ENCODE measurements around the gene HCCS.
"Not testable (repeated sequence)": the region's sequence is repeated elsewhere in the genome, so short reads cannot be mapped to it uniquely, and the experiment has no call there.

Gene HCCS

GRCh38 chrX:11113731-11114130, 2.6 kb downstream of the HCCS start:
- no peak for ATAC-seq
- TF ChIP-seq SNAI2 (CRISPR knock-in tag; IDR thresholded peaks at IDR 0.05) (no peak), RARB (CRISPR knock-in tag; IDR thresholded peaks at IDR 0.05) (no peak), ZC3H10 (CRISPR knock-in tag; IDR thresholded peaks at IDR 0.05) (no peak), CREB5 (CRISPR knock-in tag; IDR thresholded peaks at IDR 0.05; ENCODE audit: low read depth) (no peak), BACH2 (CRISPR knock-in tag; IDR thresholded peaks at IDR 0.05; ENCODE audit: borderline replicate concordance) (no peak), ZNF565 (CRISPR knock-in tag; conservative IDR thresholded peaks at IDR 0.05; ENCODE audit: low read depth) (no peak), ZNF8 (CRISPR knock-in tag; IDR thresholded peaks at IDR 0.05) (no peak), OSR1 (CRISPR knock-in tag; IDR thresholded peaks at IDR 0.05) (no peak), TOX (CRISPR knock-in tag; IDR thresholded peaks at IDR 0.05; ENCODE audit: borderline replicate concordance) (no peak), GLIS3 (CRISPR knock-in tag; IDR thresholded peaks at IDR 0.05) (no peak)

- no peak for ATAC-seq
- no peak for TF ChIP-seq CSDC2 (CRISPR knock-in tag; IDR thresholded peaks at IDR 0.05)
- no peak for TF ChIP-seq PPARA (CRISPR knock-in tag; IDR thresholded peaks at IDR 0.05; ENCODE audit: borderline replicate concordance)
- no peak for TF ChIP-seq ZC3H10 (CRISPR knock-in tag; IDR thresholded peaks at IDR 0.05)
- no peak for TF ChIP-seq ZNF70 (CRISPR knock-in tag; IDR thresholded peaks at IDR 0.05)
- TF ChIP-seq BACH2 (CRISPR knock-in tag; IDR thresholded peaks at IDR 0.05; ENCODE audit: borderline replicate concordance), result no peak
- TF ChIP-seq CSRNP3 (CRISPR knock-in tag; IDR thresholded peaks at IDR 0.05), result no peak
- no peak for TF ChIP-seq ZNF8 (CRISPR knock-in tag; IDR thresholded peaks at IDR 0.05)
- TF ChIP-seq ESRRG (CRISPR knock-in tag; IDR thresholded peaks at IDR 0.05), result no peak
- TF ChIP-seq ZFP30 (CRISPR knock-in tag; IDR thresholded peaks at IDR 0.05), result no peak
- TF ChIP-seq POU6F1 (CRISPR knock-in tag; IDR thresholded peaks at IDR 0.05; ENCODE audit: borderline replicate concordance, low read depth), result no peak
- no peak for TF ChIP-seq CREB5 (CRISPR knock-in tag; IDR thresholded peaks at IDR 0.05; ENCODE audit: low read depth)
- TF ChIP-seq ISL1 (CRISPR knock-in tag; IDR thresholded peaks at IDR 0.05), result no peak
Measured at GRCh38 chrX:11117745-11118144, 6.6 kb downstream of the HCCS start.

- TF ChIP-seq RARB (CRISPR knock-in tag; IDR thresholded peaks at IDR 0.05) (no peak), PPARA (CRISPR knock-in tag; IDR thresholded peaks at IDR 0.05; ENCODE audit: borderline replicate concordance) (no peak), ZFP30 (CRISPR knock-in tag; IDR thresholded peaks at IDR 0.05) (no peak), TCF4 (CRISPR knock-in tag; IDR thresholded peaks at IDR 0.05; ENCODE audit: borderline replicate concordance) (no peak), OSR1 (CRISPR knock-in tag; IDR thresholded peaks at IDR 0.05) (no peak), CSDC2 (CRISPR knock-in tag; IDR thresholded peaks at IDR 0.05) (no peak), ZNF70 (CRISPR knock-in tag; IDR thresholded peaks at IDR 0.05) (no peak)
- ATAC-seq, result no peak
Measured at GRCh38 chrX:11119313-11119943, 8.3 kb downstream of the HCCS start.

GRCh38 chrX:11123087-11123486, 12.0 kb downstream of the HCCS start:
- TF ChIP-seq ZNF8 (CRISPR knock-in tag; IDR thresholded peaks at IDR 0.05), result peak; percentile 71
- ATAC-seq, result not testable (repeated sequence)

GRCh38 chrX:11124112-11124511, 13.0 kb downstream of the HCCS start:
- no peak for TF ChIP-seq ESRRG (CRISPR knock-in tag; IDR thresholded peaks at IDR 0.05)
- TF ChIP-seq ZNF565 (CRISPR knock-in tag; conservative IDR thresholded peaks at IDR 0.05; ENCODE audit: low read depth), result no peak
- no peak for TF ChIP-seq CSRNP3 (CRISPR knock-in tag; IDR thresholded peaks at IDR 0.05)
- TF ChIP-seq GLIS3 (CRISPR knock-in tag; IDR thresholded peaks at IDR 0.05), result no peak
- ATAC-seq, result no peak
